BE2C (cell line): ENCODE measurements around the gene LRRC4C.

Experiments used
- DNase-seq: peaks from one replicate; pipeline ENCODE4 v3.0.0-alpha.2; 2020
- H3K27me3 ChIP-seq: fragments of 250-450 bp; sonication (Bioruptor Pico); 2 replicates; pipeline ENCODE4 v1.5.1; 2020; ENCODE audit warnings: mild to moderate bottlenecking
- H3K36me3 ChIP-seq: fragments of 250-450 bp; sonication (Bioruptor Pico); 2 replicates; pipeline ENCODE4 v1.5.1; 2020; ENCODE audit warnings: mild to moderate bottlenecking
- H3K4me1 ChIP-seq: fragments of 250-450 bp; sonication (Bioruptor Pico); 2 replicates; pipeline ENCODE4 v1.5.1; 2020
- H3K4me3 ChIP-seq: 2 replicates; pipeline ENCODE4 v1.5.1; 2011; ENCODE audit warnings: low read depth, low read length
- H3K9me3 ChIP-seq: fragments of 250-450 bp; sonication (Bioruptor Pico); 2 replicates; pipeline ENCODE4 v1.5.1; 2020
- TF ChIP-seq, protein P1 (sequence below): IDR thresholded peaks from 2 replicates; pipeline ENCODE4 v1.5.1; 2012; ENCODE audit warnings: mild to moderate bottlenecking, low read depth, low read length

The LRRC4C gene

GRCh38 chr11:41145420-41145819, 314.0 kb downstream of the LRRC4C start:
- no peak overlapping the region for H3K4me3 ChIP-seq
- H3K27me3 ChIP-seq, result no peaks in the 10 kb centered on the region
- no peaks in the 10 kb centered on the region for H3K4me1 ChIP-seq
- TF ChIP-seq, protein P1, sequence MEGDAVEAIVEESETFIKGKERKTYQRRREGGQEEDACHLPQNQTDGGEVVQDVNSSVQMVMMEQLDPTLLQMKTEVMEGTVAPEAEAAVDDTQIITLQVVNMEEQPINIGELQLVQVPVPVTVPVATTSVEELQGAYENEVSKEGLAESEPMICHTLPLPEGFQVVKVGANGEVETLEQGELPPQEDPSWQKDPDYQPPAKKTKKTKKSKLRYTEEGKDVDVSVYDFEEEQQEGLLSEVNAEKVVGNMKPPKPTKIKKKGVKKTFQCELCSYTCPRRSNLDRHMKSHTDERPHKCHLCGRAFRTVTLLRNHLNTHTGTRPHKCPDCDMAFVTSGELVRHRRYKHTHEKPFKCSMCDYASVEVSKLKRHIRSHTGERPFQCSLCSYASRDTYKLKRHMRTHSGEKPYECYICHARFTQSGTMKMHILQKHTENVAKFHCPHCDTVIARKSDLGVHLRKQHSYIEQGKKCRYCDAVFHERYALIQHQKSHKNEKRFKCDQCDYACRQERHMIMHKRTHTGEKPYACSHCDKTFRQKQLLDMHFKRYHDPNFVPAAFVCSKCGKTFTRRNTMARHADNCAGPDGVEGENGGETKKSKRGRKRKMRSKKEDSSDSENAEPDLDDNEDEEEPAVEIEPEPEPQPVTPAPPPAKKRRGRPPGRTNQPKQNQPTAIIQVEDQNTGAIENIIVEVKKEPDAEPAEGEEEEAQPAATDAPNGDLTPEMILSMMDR, result no peak
- no peaks in the 10 kb centered on the region for H3K36me3 ChIP-seq
- no peaks in the 10 kb centered on the region for H3K9me3 ChIP-seq
- no peak for DNase-seq

GRCh38 chr11:41134971-41135370, 324.5 kb downstream of the LRRC4C start:
- Histone ChIP-seq H3K27me3 (no peaks in the 10 kb centered on the region), H3K36me3 (no peaks in the 10 kb centered on the region), H3K4me3 (no peak overlapping the region), H3K9me3 (no peaks in the 10 kb centered on the region), H3K4me1 (no peaks in the 10 kb centered on the region)
- no peak for DNase-seq
- TF ChIP-seq, protein P1, result no peak

DNA sequence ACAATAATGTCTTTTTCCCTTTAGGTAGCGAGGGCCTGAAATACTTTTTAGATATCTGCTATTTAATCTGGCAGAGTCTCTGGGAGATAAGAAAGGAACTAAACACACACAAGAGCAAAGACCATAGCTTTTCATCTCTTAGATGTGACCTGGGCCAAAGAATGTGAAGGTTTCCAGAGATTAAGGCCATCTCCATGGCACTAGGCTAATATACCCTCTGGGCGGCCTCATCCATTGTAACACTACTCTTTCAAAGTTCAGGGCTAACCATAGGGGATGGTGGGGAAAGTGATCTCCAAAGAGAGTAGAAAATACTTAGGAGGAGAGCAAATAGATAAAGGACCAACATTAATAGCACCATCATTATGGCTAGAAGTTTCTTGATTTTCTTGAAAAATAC, 326.4 kb downstream of the LRRC4C start:
- H3K9me3 ChIP-seq, result no peaks in the 10 kb centered on the region
- DNase-seq, result no peak
- H3K36me3 ChIP-seq, result no peaks in the 10 kb centered on the region
- H3K27me3 ChIP-seq, result no peaks in the 10 kb centered on the region
- H3K4me1 ChIP-seq, result no peaks in the 10 kb centered on the region
- TF ChIP-seq, protein P1, result no peak
- H3K4me3 ChIP-seq, result no peak overlapping the region

- Histone ChIP-seq H3K4me3 (no peak overlapping the region), H3K36me3 (no peaks in the 10 kb centered on the region), H3K27me3 (no peaks in the 10 kb centered on the region), H3K4me1 (no peaks in the 10 kb centered on the region), H3K9me3 (no peaks in the 10 kb centered on the region)
- TF ChIP-seq, protein P1, result no peak
- no peak for DNase-seq
Measured at GRCh38 chr11:41121600-41121999, 337.9 kb downstream of the LRRC4C start.

- H3K36me3 ChIP-seq, result no peaks in the 10 kb centered on the region
Measured at GRCh38 chr11:41119484-41119883, 340.0 kb downstream of the LRRC4C start.

GRCh38 chr11:41118521-41118920, 340.9 kb downstream of the LRRC4C start:
- no peak for DNase-seq
- H3K4me3 ChIP-seq, result no peak overlapping the region
- no peaks in the 10 kb centered on the region for H3K4me1 ChIP-seq
- TF ChIP-seq, protein P1, result no peak
- H3K36me3 ChIP-seq, result no peaks in the 10 kb centered on the region
- H3K27me3 ChIP-seq, result no peaks in the 10 kb centered on the region
- H3K9me3 ChIP-seq, result no peaks in the 10 kb centered on the region

More at GRCh38 chr11:41119484-41119883, 340.0 kb downstream of the LRRC4C start:
- DNase-seq, result no peak
- Histone ChIP-seq H3K9me3 (no peaks in the 10 kb centered on the region), H3K4me3 (no peak overlapping the region), H3K27me3 (no peaks in the 10 kb centered on the region), H3K4me1 (no peaks in the 10 kb centered on the region)
- TF ChIP-seq, protein P1, result no peak
